Heart left ventricle (tissue), 16 donors: ENCODE results near the gene ZNF835. TPM values are rescaled to one million over a fixed set of nuclear protein-coding genes. Genes with fewer than 3 reads are reported as not detected.

ENCODE experiments used
- ATAC-seq, 4 donors: fragments of 200-7000 bp; cut with Tn5 transposase; one replicate each; pipeline ENCODE4 v1.9.1; 2020 to 2022; ENCODE audit warnings: moderate library complexity in 4 of 4, mild to moderate bottlenecking in 3 of 4, moderate number of reproducible peaks in 1 of 4
- DNase-seq, 5 donors: peaks; one replicate each; pipeline ENCODE4 v3.0.0-alpha.2; 2020
- H3K27ac ChIP-seq, 12 donors: fragments of 200-600 bp; sonication (generic) in 4 of 12; one replicate each; pipeline versions ENCODE4 v1.5.0 to v1.8.0; 2016 to 2022; ENCODE audit warnings: mild to moderate bottlenecking in 2 of 12
- H3K27me3 ChIP-seq, 9 donors: fragments of 200-600 bp; sonication (generic) in 2 of 9; one replicate each; pipeline versions ENCODE4 v1.5.1 to v1.8.0; 2016 to 2022; ENCODE audit warnings: mild to moderate bottlenecking in 3 of 9
- H3K36me3 ChIP-seq, 9 donors: fragments of 200-600 bp; sonication (generic) in 2 of 9; one replicate each; pipeline versions ENCODE4 v1.5.0 to v1.8.0; 2018 to 2022; ENCODE audit warnings: mild to moderate bottlenecking in 2 of 9
- H3K4me1 ChIP-seq, 12 donors: fragments of 200-600 bp; sonication (generic) in 4 of 12; one replicate each; pipeline versions ENCODE4 v1.5.0 to v1.8.0; 2016 to 2022; ENCODE audit warnings: mild to moderate bottlenecking in 3 of 12
- H3K4me3 ChIP-seq, 12 donors: fragments of 200-600 bp; sonication (generic) in 4 of 12; one replicate each; pipeline versions ENCODE4 v1.5.0 to v1.8.0; 2017 to 2022; ENCODE audit warnings: mild to moderate bottlenecking in 9 of 12, moderate library complexity in 4 of 12
- H3K9me3 ChIP-seq, 12 donors: fragments of 200-600 bp; sonication (generic) in 4 of 12; one replicate each; pipeline versions ENCODE4 v1.5.0 to v1.8.0; 2016 to 2022; ENCODE audit warnings: mild to moderate bottlenecking in 1 of 12
- CTCF ChIP-seq, 12 donors: fragments of 200-600 bp; sonication (generic) in 4 of 12; IDR thresholded peaks; one replicate each; pipeline versions ENCODE4 v1.5.0 to v1.8.0; 2018 to 2022; ENCODE audit warnings: antibody characterized with exemption in 12 of 12, mild to moderate bottlenecking in 5 of 12
- POLR2A ChIP-seq, 2 donors: fragments of 450-650 bp; IDR thresholded peaks; one replicate each; pipeline ENCODE4 v1.6.1; 2017; ENCODE audit warnings: antibody characterized with exemption in 2 of 2, mild to moderate bottlenecking in 2 of 2, moderate library complexity in 2 of 2
- WGBS, 4 donors: extraction: QIAGEN DNeasy Blood & Tissue Kit in 2 of 4; methylation state at CpG; one replicate each; pipeline versions ENCODE4 v1.1.5 to v1.1.7; 2013 to 2018; 5-methylcytosine and 5-hydroxymethylcytosine counted together
- intact Hi-C, 10 donors: fragments of 100-400 bp; cut with DNase I; formaldehyde crosslinking; loops; one replicate each; pipeline versions ENCODE4 v1.11.1 to v1.14.2; 2022
- polyA plus RNA-seq, 2 donors: library from polyadenylated mRNA; stranded (reverse); fragments of 200-250 nt; gene quantifications; one replicate each; pipeline ENCODE4 v1.2.3, GENCODE V29; 2013
- total RNA-seq, 9 donors: library from RNA; depleted of rRNA in 2 of 9; stranded (reverse); fragments of >200 nt in 2 of 9; fragmentation: NEBNext Ultra II Directional in 3 of 9; extraction: Animal tissue kit (Norgen Biotek cat#: 25700) in 3 of 9; gene quantifications; one replicate each; pipeline versions ENCODE4 v1.1.0 to v1.2.4, GENCODE V29; 2016 to 2023
- donor health status: ischemic (EF 13 %, LVEDD 7.1; RV severe dilation, severe dysfunction).
- donor health status: healthy with polysubstance abuse.
- donor health status: DM: no; HTN: yes; CAD: no.
- donor health status: DM: no; HTN: no; CAD: no.
- donor health status: ischemic (EF 25% LVEDD 6.9; RV normal size, moderate dysfunction).
- donor health status: ischemic (EF 25% LVEDD 5.7; RV mildly dilated, moderate dysfunction).
- donor health status: healthy.
- donor health status: DM: yes; HTN: yes; CAD: no.
- donor health status: ischemic (EF 35%, LVEDD 5.7; RV mildly dilated, moderate dysfunction).
- donor health status: nonischemic (EF 11% LVEDD 7.7; RV severe dilation, severe dysfunction).
- donor health status: DM: yes; HTN: yes; CAD: no.
- donor health status: PGD.
- donor health status: ischemic (EF 29% LVEDD 5.4; RV normal size, mild dysfunction).
- donor health status: nonischemic (EF 23%, LVEDD 6.1; RV moderate dilation, normal function).

ZNF835 gene
- total and polyA plus RNA-seq, 11 donors: 1.2 to 16.0 (median 4.7) TPM

GRCh38 chr19:56654151-56654550 is 17.4 kb downstream of the ZNF835 start:
- no peaks in the 10 kb centered on the region for H3K27me3 ChIP-seq
- intact Hi-C loops: no loop called here
- ATAC-seq (no peak), DNase-seq (no peak)
- WGBS, 4 donors: 68 to 80% (median 78%) methylated on average over 3 of the region's 3 CpGs
- no peaks in the 10 kb centered on the region for H3K36me3 ChIP-seq
- H3K4me3 ChIP-seq: no peak overlapping the region
- TF ChIP-seq POLR2A (IDR thresholded peaks at IDR 0.05) (no peak), CTCF (IDR thresholded peaks at IDR 0.05) (no peak)
- peaks cover 0 to 18% (median 1%) of the 10 kb centered on the region in 12 donors for H3K9me3 ChIP-seq
- H3K4me1 ChIP-seq: no peaks in the 10 kb centered on the region
- H3K27ac ChIP-seq: no peak overlapping the region

GRCh38 chr19:56643460-56643955 is 28.0 kb downstream of the ZNF835 start:
- TF ChIP-seq CTCF (IDR thresholded peaks at IDR 0.05) (no peak), POLR2A (IDR thresholded peaks at IDR 0.05) (no peak)
- WGBS, 4 donors: 17 to 41% (median 24%) methylated on average over 6 to 25 of the region's 25 CpGs
- no peak for ATAC-seq
- no peaks in the 10 kb centered on the region for H3K4me1 ChIP-seq
- H3K27ac ChIP-seq: no peak overlapping the region
- H3K9me3 ChIP-seq: peaks cover 0 to 53% (median 0%) of the 10 kb centered on the region in 12 donors
- H3K4me3 ChIP-seq: no peak overlapping the region
- H3K27me3 ChIP-seq: peaks cover 2 to 32% (median 17%) of the 10 kb centered on the region in 9 donors
- H3K36me3 ChIP-seq: no peaks in the 10 kb centered on the region
- intact Hi-C loops: no loop called here
- no peak for DNase-seq

- no peak for TF ChIP-seq POLR2A (IDR thresholded peaks at IDR 0.05)
- no peak for TF ChIP-seq CTCF (IDR thresholded peaks at IDR 0.05)
- intact Hi-C loops: no loop called here
- Histone ChIP-seq H3K27ac (no peak within 1 kb of the TSS), H3K27me3 (peaks cover 2 to 32% (median 17%) of the 10 kb centered on the region in 9 donors), H3K36me3 (no peaks in the 10 kb centered on the region), H3K4me3 (no peak within 1 kb of the TSS), H3K4me1 (no peaks in the 10 kb centered on the region), H3K9me3 (peaks cover 0 to 59% (median 0%) of the 10 kb centered on the region in 12 donors)
- no peak for DNase-seq
- WGBS, 4 donors: 10 to 19% (median 14%) methylated on average over 24 to 60 of the region's 60 CpGs
- no peak for ATAC-seq
These were observed 28.7 kb downstream of the ZNF835 start, which contains the start of gene SMIM17 for GRCh38 chr19:56642711-56643459. TSS of gene SMIM17 (plus strand) at chr19:56643159. CDS start at chr19:56645668, 2,509 bp downstream.

GRCh38 chr19:56639217-56639616 is 32.3 kb downstream of the ZNF835 start:
- DNase-seq (no peak), ATAC-seq (peak in 1 of 4 donors; percentile 50)
- H3K27me3 ChIP-seq: peaks cover 2 to 25% (median 14%) of the 10 kb centered on the region in 9 donors
- H3K4me1 ChIP-seq: no peaks in the 10 kb centered on the region
- no peak overlapping the region for H3K4me3 ChIP-seq
- H3K9me3 ChIP-seq: peaks cover 0 to 75% (median 0%) of the 10 kb centered on the region in 12 donors
- no peaks in the 10 kb centered on the region for H3K36me3 ChIP-seq
- TF ChIP-seq CTCF (IDR thresholded peaks at IDR 0.05): no peak
- TF ChIP-seq POLR2A (IDR thresholded peaks at IDR 0.05): no peak
- 21 to 42% (median 37%) methylated on average over 7 of the region's 7 CpGs for WGBS, 4 donors
- intact Hi-C loops: no loop called here
- no peak overlapping the region for H3K27ac ChIP-seq
